NCI-H748 (cell line): ENCODE results near the gene TULP1.

Experiments used
- DNase-seq: peaks from one replicate; lab custom pipeline; 2025; ENCODE audit not compliant: unreplicated experiment; lab: John Stamatoyannopoulos, UW

Gene TULP1

DNA sequence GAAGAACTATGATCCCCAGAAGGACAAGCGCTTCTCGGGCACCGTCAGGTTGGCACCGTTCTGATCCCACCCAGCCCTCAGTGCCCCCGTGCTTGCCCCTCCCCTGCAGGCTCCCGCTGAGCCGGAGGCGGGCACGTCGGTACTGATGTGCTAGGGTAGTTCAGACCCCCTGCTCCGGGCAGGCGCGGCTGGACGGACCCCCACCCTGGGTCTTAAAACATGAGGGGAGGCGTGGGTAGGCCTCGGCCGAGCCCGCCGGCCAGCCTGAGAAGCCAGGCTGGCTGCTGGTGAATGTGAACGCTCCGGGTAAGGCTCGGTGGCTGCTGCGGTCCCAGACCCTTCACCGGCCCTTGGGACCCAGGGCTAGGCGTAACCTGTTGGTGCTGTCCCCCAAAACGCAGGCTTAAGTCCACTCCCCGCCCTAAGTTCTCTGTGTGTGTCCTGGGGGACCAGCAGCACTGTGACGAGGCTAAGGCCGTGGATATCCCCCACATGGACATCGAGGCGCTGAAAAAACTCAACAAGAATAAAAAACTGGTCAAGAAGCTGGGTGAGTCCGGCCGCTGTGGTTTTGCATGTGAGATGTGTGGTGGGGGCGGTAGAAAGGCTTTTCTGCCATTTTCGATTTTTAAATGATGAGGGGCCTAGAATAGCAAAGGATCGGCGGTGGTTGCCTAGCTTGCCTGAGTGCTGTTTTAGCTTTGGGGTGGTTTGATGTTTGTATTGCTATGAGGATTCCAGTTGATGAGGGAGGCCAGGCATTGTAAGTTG, 43.5 kb downstream of the TULP1 start:
- peak; percentile 80 for DNase-seq

DNA sequence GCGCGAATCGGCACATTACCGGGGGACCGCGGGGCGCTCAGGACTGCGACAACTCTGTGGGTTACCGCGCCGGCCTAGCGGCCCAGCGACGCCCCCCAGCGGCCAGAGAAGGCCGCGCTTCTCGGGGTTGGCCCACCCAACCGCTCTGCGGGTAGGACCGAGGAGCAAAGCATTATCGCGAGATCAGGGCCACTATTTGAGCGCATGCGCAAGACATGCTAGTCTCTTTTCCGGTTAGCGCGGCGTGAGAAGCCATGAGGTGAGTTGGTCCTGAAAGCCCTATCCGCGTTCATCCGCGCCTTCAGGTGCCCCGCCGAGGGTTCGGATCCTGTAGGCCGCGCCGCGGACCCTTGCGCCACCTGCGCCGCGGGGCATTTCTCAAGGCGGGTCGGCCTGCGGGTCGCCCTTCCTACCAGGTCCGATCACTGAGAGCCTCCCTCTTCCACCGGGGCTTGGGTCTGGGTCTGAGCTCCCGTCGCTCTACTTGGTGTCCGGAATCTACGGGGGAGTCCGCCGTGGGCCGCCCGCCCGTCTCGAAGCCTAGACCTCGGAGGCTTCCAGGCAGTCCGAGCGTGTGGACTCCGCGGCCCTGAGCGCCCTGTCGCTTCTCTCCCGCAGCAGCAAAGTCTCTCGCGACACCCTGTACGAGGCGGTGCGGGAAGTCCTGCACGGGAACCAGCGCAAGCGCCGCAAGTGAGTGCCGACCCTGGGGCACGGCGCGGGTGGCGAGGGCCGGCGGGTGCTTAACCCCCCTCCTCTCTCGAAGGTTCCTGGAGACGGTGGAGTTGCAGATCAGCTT, 44.3 kb downstream of the TULP1 start, which contains the start of gene RPL10A:
TSS of gene RPL10A (plus strand) at position 221 of the 799 bp plus-strand sequence. CDS start at position 255, 34 bp downstream.
- DNase-seq = peak; percentile 98

DNA sequence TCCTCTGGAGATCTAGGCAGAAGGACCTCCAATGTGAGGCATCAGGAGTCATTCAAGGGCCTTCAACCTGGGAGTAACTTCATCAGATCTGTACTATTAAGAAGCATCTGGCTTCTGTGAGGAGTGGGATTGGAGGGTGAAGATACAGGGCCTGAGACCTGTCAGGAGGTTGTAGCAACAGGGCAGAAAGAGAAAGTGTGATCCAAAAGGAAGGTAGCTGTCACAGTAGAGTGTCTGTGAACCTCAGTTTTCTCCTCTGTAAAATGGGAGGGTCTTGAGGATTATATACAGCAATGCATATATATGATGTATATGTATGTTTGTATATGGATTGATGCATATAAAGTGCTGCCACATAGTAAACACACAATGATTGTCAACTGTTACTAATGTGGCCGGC, 47.0 kb downstream of the TULP1 start:
- no peak for DNase-seq

DNA sequence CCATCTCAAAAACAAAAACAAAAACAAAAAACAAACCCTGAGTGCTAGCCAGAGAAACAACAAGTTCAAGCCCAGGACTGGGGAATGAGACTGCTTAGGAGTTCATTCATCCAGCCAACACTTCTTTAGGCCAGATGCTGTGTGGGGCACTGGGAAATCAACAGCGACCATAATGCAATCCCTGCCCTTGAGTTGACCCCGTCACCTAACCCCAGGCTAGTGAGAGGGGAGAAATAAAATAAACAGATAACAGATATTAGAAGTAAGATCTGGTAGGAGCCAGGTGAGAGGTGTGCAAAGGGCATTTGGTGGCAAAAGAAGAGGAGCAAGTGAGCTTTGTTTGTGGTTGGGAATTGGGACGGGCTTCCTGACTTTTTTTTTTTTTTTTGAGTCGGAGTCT, 49.4 kb downstream of the TULP1 start:
- DNase-seq = no peak

DNA sequence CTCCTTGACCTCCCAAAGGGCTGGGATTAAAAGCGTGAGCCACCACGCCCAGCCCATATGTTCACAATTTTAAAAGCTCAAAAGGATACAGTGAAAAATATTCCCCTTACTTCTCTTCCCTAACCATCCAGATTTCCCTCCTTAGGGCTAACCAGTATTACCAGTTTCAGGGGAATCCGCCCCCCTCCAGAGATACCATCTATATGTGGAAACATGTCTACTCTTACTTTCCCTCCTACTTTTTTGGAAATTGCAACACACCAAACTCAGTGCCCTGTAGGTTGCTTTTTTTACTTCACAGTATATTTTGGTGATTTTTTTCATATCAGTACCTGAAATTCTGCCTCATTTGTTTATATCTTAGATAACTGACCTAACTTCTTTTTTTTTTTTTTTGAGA, 51.4 kb downstream of the TULP1 start:
- DNase-seq = no peak

- no peak for DNase-seq
Observed at GRCh38 chr6:35457907-35458306, 54.8 kb downstream of the TULP1 start.

- no peak for DNase-seq
Observed at GRCh38 chr6:35454391-35455110, 58.1 kb downstream of the TULP1 start.

DNA sequence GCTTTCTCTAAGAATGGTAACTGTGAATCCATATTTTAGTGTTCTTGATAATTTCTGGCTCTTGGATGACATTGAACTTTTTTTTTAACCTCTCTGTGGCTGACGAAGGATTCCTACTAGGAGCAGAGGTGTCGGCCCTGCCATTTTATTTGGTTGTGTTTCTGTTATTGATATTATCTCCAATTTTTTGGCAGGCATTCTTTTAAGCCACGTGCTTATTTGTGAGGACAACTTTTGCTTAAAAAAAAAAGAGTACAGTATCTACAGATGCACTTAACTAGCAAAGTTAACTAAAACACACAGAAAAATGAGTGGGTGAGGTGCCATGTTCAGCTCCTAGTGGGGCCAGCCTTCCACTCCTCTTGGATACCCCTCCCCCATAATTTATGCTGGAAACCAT, 59.5 kb downstream of the TULP1 start:
- no peak for DNase-seq

GRCh38 chr6:35452183-35453090, 60.3 kb downstream of the TULP1 start, which contains the start of gene FANCE:
Gene FANCE, plus strand, starts transcription at chr6:35452338. Its CDS starts 208 bp downstream, at chr6:35452546.
- DNase-seq = peak; percentile 95

GRCh38 chr6:35451354-35452182, 61.1 kb downstream of the TULP1 start:
- DNase-seq = peak; percentile 63

DNA sequence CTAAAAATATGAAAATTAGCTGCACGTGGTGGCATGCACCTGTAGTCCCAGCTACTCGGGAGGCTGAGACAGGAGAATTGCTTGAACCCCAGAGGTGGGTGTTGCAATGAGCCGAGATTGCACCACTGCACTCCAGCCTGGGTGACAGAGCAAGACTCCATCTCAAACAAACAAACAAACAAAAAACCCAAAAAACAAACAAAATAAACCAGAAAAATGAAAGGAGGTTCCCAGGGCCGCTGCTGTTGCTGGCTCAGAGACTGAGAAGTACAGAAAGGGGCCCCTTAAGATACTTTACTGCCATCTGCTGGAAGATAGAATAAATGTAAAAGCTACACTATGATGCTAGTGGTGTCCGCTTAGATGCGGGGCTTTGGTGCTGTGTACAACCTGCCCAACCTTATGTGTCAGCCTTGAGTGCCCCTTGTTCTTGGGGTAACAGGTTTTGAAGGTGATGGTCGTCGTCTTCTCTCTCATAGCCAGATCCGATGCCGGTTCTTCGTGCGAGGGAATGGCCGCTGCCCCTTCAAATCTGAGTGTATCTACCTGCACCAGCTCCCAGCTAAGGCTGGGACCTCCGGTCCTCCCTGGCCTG, 63.3 kb downstream of the TULP1 start:
- peak; percentile 82 for DNase-seq

DNA sequence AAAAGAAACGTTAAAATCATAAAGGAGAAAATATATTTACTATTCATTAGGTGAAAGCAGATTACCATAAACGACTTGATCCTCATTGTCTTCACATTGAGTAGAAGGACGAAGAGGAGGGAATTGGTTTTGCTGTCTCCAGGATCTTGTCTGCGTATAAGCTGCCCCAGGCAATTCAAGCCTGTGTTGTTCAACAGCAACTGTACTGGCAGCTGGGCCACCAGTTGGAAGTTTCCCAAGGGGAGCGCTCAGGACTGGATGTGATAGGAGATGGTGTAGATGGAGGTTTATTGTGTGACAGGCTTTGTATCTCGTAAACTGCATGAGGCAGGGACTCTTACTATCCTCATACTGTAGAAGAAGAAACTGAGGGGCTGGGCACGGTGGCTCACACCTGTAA, 64.5 kb downstream of the TULP1 start:
- no peak for DNase-seq
